GM18502 (cell line): ENCODE measurements around the gene MADD.

Experiments used
- ATAC-seq: cut with Tn5 transposase; IDR thresholded peaks from one replicate; pipeline ENCODE4 v1.9.1; 2021; ENCODE audit warnings: mild to moderate bottlenecking; ENCODE audit not compliant: unreplicated experiment, poor library complexity

MADD gene

GRCh38 chr11:47335733-47336132 is 65.8 kb downstream of the MADD start:
- no peak for ATAC-seq

- ATAC-seq, result no peak
These were observed 66.7 kb downstream of the MADD start for GRCh38 chr11:47336595-47336994.

- no peak for ATAC-seq
These were observed 67.4 kb downstream of the MADD start for GRCh38 chr11:47337229-47337924.

GRCh38 chr11:47338396-47339241 is 68.7 kb downstream of the MADD start:
- ATAC-seq, result no peak

GRCh38 chr11:47340010-47340409 is 70.1 kb downstream of the MADD start:
- no peak for ATAC-seq

GRCh38 chr11:47340980-47341775 is 71.2 kb downstream of the MADD start:
- no peak for ATAC-seq

- no peak for ATAC-seq
These were observed 72.3 kb downstream of the MADD start for GRCh38 chr11:47342036-47342803.

- no peak for ATAC-seq
These were observed 72.9 kb downstream of the MADD start for GRCh38 chr11:47342854-47343253.

- no peak for ATAC-seq
These were observed 76.1 kb downstream of the MADD start for GRCh38 chr11:47345890-47346563.

GRCh38 chr11:47347137-47347536 is 77.2 kb downstream of the MADD start:
- no peak for ATAC-seq

- no peak for ATAC-seq
These were observed 78.3 kb downstream of the MADD start for GRCh38 chr11:47348131-47348802.

GRCh38 chr11:47348859-47349258 is 78.9 kb downstream of the MADD start:
- ATAC-seq, result no peak

- no peak for ATAC-seq
These were observed 79.7 kb downstream of the MADD start for GRCh38 chr11:47349521-47350095.

- no peak for ATAC-seq
These were observed 80.4 kb downstream of the MADD start for GRCh38 chr11:47350315-47350714.

GRCh38 chr11:47351156-47352126 is 81.5 kb downstream of the MADD start:
- ATAC-seq, result no peak

- no peak for ATAC-seq
These were observed 82.6 kb downstream of the MADD start, which contains the start of gene MYBPC3 for GRCh38 chr11:47352556-47352955. Gene MYBPC3, minus strand, starts transcription at chr11:47352702. Its CDS starts 55 bp downstream, at chr11:47352647.

- ATAC-seq, result no peak
These were observed 84.2 kb downstream of the MADD start for GRCh38 chr11:47353978-47354774.
